Skin of body (tissue), 2 donors: Measurements from ENCODE around the gene ZNF385C. TPM values are rescaled to one million over a fixed set of nuclear protein-coding genes. Genes with fewer than 3 reads are reported as not detected.

Source experiments
- DNase-seq: peaks from one replicate; lab custom pipeline; 2025; lab: John Stamatoyannopoulos, UW
- total RNA-seq: library from RNA; depleted of rRNA; stranded (reverse); fragments of >200 nt; gene quantifications from one replicate; pipeline ENCODE4 v1.2.3, GENCODE V29; 2014

ZNF385C gene
- total RNA-seq, 1 donor from 2014 or later: 1.3 TPM

- no peak for DNase-seq
These were observed 108.4 kb downstream of the ZNF385C start for GRCh38 chr17:41989702-41990419.

- no peak for DNase-seq
These were observed 109.9 kb downstream of the ZNF385C start for GRCh38 chr17:41988418-41988817.

DNA sequence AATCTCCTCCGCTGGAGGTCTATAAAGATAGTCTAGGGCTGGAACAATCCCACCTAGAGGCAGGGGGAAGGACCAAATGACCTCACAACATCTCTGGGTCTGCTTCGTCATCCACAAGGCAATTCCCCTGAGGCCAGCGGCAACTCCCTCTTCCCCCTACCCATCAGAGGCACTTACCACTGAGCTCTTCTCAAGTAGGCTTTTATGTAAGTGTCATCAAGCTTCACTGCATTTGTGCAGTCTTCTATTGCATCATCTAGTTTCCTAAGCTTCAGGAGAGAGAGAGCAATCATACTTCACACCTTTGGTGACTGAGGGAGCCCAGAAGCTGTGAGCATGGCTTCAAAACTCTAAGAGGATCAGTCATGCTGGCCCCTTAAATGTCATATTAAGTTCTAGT is 110.6 kb downstream of the ZNF385C start:
- DNase-seq: no peak

DNA sequence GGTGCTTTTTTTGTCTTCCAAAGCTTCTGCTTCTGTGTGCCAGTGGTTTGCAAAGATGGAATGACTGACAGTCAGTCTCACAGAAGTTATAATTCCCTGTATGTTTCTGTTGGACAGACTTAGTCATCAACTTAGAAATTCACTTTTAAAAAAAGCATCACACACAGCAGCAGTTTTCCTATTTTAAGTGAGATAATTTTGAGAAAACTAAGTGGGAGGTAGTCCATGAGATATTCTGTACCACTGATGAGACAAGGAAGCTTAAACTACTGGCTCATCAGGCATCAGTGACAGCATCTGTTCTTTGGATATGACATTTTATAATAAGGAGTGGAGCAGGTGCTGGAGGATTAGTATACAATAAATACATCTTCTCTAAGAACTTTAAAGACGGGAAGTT is 111.6 kb downstream of the ZNF385C start:
- no peak for DNase-seq

GRCh38 chr17:41985919-41986318 is 112.4 kb downstream of the ZNF385C start:
- DNase-seq: no peak

DNA sequence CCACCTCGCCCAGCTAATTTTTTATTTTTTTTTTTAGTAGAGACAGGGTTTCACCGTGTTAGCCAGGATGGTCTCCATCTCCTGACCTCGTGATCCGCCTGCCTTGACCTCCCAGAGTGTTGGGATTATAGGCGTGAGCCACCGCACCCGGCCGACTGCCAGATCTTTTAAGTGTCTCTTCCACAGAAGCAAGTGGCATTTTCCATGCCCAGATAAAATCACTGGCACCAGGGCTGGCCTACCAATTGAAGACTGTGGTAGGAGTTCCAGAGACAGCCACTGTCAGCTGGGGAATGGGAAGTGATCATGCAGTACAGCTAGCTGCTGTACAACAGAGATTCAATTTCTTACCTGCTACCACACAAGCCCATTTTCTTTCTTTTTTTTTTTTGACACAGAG is 113.8 kb downstream of the ZNF385C start:
- DNase-seq: no peak

- no peak for DNase-seq
These were observed 116.1 kb downstream of the ZNF385C start for GRCh38 chr17:41982026-41982760.

DNA sequence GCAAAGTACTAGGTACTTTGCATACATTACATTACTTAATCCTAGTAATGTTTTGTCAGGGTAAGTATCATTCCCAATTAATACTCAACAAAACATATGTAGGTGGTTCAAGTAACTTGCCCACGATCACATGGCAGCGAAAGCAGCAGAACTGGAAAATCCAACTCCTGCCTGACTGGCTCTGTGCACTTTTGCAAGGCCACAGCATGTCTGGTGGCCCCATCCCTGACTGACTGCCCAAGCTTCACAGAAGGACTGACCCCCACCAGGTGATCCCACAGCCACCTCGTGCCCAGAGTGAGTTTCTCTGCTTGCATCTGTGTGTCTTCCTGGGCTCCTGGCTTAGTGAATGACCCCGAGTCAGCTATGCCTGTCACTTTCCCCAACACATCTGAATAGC is 120.3 kb downstream of the ZNF385C start:
- DNase-seq: no peak

- DNase-seq: no peak
These were observed 122.0 kb downstream of the ZNF385C start for GRCh38 chr17:41976142-41976768.

Other genes with a start within 250 kb of the ZNF385C start
- gene KLHL11, start 233.1 kb downstream of the ZNF385C start, total RNA-seq: 25.8 TPM
- 106 TPM for gene ACLY, start 179.5 kb downstream of the ZNF385C start, total RNA-seq
- gene ODAD4, start 167.9 kb downstream of the ZNF385C start, total RNA-seq: 0.89 TPM
- 34.0 TPM for gene CNP, start 131.7 kb downstream of the ZNF385C start, total RNA-seq
- gene DNAJC7, start 81.0 kb downstream of the ZNF385C start, total RNA-seq: 74.8 TPM
- 21.5 TPM for gene NKIRAS2, start 78.4 kb downstream of the ZNF385C start, total RNA-seq
- 1.8 TPM for gene C17orf113, start 47.9 kb downstream of the ZNF385C start, total RNA-seq
- 5.4 TPM for gene DHX58, start 14.2 kb upstream of the ZNF385C start, total RNA-seq
- gene KAT2A, start 22.9 kb upstream of the ZNF385C start, total RNA-seq: 19.2 TPM
- gene HSPB9, start 24.3 kb upstream of the ZNF385C start, total RNA-seq: not detected
- 38.8 TPM for gene RAB5C, start 56.5 kb upstream of the ZNF385C start, total RNA-seq
- gene KCNH4, start 82.7 kb upstream of the ZNF385C start, total RNA-seq: not detected
- gene HCRT, start 87.0 kb upstream of the ZNF385C start, total RNA-seq: not detected
- 5.4 TPM for gene GHDC, start 96.0 kb upstream of the ZNF385C start, total RNA-seq
- gene STAT5B, start 177.9 kb upstream of the ZNF385C start, total RNA-seq: 35.6 TPM
- gene STAT5A, start 190.0 kb upstream of the ZNF385C start, total RNA-seq: 27.8 TPM